ENCODE measurements around the gene PDGFB.

DNA sequence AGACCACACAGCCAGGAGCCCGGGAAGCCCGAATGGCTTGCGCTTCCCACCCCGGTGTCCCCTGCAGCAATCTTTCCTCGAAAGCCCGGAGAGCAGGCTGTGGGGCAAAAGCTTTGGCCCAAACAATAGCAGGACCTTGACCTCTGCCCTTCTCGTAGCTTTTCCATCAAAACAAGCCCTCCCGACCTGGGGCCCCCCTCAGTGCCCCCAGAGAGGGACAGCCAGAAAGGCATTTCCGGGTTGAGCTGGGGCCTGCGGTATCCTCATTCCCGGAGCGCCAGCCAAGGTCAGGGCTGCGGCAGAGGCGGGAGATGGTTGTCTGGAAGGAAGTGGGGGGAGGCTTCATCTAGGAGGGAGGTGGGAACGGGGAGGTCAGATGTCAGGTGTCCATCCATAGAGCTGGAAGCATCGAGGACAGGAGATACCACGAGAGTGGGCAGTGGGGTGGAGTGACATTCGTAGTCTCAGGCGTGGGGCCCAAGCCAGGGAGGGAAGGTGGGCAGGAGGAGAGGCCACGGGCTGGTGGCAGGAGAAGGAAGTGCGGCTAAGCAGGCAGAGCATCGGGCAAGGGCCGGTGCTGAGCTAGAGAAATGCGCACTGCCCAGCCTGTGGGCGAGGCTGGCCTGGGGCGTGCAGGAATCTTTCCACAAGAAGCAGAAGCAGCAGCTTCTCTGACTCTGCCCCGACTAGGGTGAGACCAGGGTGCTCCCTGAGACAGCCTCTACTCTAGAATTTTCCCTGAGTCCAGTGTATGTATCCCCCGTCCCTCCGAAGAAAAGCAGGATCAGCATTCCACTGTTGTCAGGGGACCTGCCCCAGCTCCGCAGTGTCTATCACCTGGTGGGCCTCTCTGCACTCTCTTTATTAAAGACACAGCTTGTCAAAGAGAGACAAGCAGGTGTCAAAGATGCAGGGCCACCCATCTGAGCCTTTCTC, 14.3 kb downstream of the PDGFB start:
- TF ChIP-seq, protein P1, sequence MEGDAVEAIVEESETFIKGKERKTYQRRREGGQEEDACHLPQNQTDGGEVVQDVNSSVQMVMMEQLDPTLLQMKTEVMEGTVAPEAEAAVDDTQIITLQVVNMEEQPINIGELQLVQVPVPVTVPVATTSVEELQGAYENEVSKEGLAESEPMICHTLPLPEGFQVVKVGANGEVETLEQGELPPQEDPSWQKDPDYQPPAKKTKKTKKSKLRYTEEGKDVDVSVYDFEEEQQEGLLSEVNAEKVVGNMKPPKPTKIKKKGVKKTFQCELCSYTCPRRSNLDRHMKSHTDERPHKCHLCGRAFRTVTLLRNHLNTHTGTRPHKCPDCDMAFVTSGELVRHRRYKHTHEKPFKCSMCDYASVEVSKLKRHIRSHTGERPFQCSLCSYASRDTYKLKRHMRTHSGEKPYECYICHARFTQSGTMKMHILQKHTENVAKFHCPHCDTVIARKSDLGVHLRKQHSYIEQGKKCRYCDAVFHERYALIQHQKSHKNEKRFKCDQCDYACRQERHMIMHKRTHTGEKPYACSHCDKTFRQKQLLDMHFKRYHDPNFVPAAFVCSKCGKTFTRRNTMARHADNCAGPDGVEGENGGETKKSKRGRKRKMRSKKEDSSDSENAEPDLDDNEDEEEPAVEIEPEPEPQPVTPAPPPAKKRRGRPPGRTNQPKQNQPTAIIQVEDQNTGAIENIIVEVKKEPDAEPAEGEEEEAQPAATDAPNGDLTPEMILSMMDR (IDR thresholded peaks at IDR 0.05): no peak
- TF ChIP-seq POLR2A (IDR thresholded peaks at IDR 0.05): no peak

Measured in vagina (tissue), 2 donors.